Esophagus muscularis mucosa (tissue), 3 donors: ENCODE measurements around the gene KLHL3.

Source experiments
- CTCF ChIP-seq, 3 experiments: fragments of 200-600 bp in 2 of 3; fragments of 450-650 bp in 1 of 3; sonication (generic) in 2 of 3; IDR thresholded peaks; one replicate each; pipeline ENCODE4 v1.5.1; 2017 to 2019; ENCODE audit warnings: antibody characterized with exemption in 3 of 3, mild to moderate bottlenecking in 2 of 3, moderate library complexity in 1 of 3
- POLR2A ChIP-seq: fragments of 450-650 bp; IDR thresholded peaks from one replicate; pipeline ENCODE4 v1.6.1; 2017; ENCODE audit warnings: antibody characterized with exemption, moderate library complexity, mild to moderate bottlenecking, low read depth

GRCh38 chr5:137641148-137641547 lies 94.7 kb downstream of the KLHL3 start:
- TF ChIP-seq CTCF (IDR thresholded peaks at IDR 0.05), result no peak
- TF ChIP-seq POLR2A, result no peak
